H9 (cell line): ENCODE data around the gene ACTN3. TPM values are rescaled to one million over a fixed set of nuclear protein-coding genes. Genes with fewer than 3 reads are reported as not detected.

ENCODE experiments used
- DNase-seq: peaks from one replicate; pipeline ENCODE4 v3.0.0-alpha.2; 2017
- H2AFZ ChIP-seq: one replicate; pipeline ENCODE4 v1.6.1; 2013; ENCODE audit warnings: mild to moderate bottlenecking, low read length, control low read depth, moderate library complexity
- H2AK5ac ChIP-seq: 2 replicates; pipeline ENCODE4 v1.6.1; 2013; ENCODE audit warnings: low read length, control low read depth, mixed read lengths; ENCODE audit not compliant: insufficient read length
- H2BK120ac ChIP-seq: one replicate; pipeline ENCODE4 v1.6.1; 2013; ENCODE audit warnings: low read depth, mild to moderate bottlenecking, low read length, control low read depth, inconsistent platforms; ENCODE audit not compliant: poor library complexity, severe bottlenecking
- H2BK12ac ChIP-seq: 2 replicates; pipeline ENCODE4 v1.6.1; 2013; ENCODE audit warnings: low read length, control low read depth, mixed read lengths, low read depth; ENCODE audit not compliant: insufficient read length
- H2BK15ac ChIP-seq: 2 replicates; pipeline ENCODE4 v1.6.1; 2013; ENCODE audit warnings: low read depth, low read length, control low read depth
- H2BK20ac ChIP-seq: one replicate; pipeline ENCODE4 v1.6.1; 2013; ENCODE audit warnings: low read depth, mild to moderate bottlenecking, low read length, control low read depth, inconsistent platforms; ENCODE audit not compliant: poor library complexity, severe bottlenecking
- H2BK5ac ChIP-seq: 2 replicates; pipeline ENCODE4 v1.6.1; 2013; ENCODE audit warnings: low read length, control low read depth, mixed read lengths; ENCODE audit not compliant: insufficient read length
- H3K14ac ChIP-seq: 2 replicates; pipeline ENCODE4 v1.6.1; 2013; ENCODE audit warnings: low read length, control low read depth; ENCODE audit not compliant: insufficient read depth
- H3K18ac ChIP-seq: 2 replicates; pipeline ENCODE4 v1.6.1; 2013; ENCODE audit warnings: low read depth, mild to moderate bottlenecking, mixed read lengths, low read length, control low read depth; ENCODE audit not compliant: insufficient read length
- H3K23ac ChIP-seq: 2 replicates; pipeline ENCODE4 v1.6.1; 2013; ENCODE audit warnings: low read length, control low read depth, mixed read lengths, low read depth; ENCODE audit not compliant: insufficient read length
- H3K23me2 ChIP-seq: 2 replicates; pipeline ENCODE4 v1.6.1; 2013; ENCODE audit warnings: low read depth, mild to moderate bottlenecking, mixed read lengths, low read length, control low read depth; ENCODE audit not compliant: insufficient read length, poor library complexity, severe bottlenecking
- H3K27ac ChIP-seq: 2 replicates; pipeline ENCODE4 v1.5.1; 2013; ENCODE audit warnings: low read length, control low read depth, mixed read lengths, low read depth; ENCODE audit not compliant: insufficient read length
- H3K27me3 ChIP-seq: 2 replicates; pipeline ENCODE4 v1.6.1; 2013; ENCODE audit warnings: low read length, control low read depth, inconsistent platforms; ENCODE audit not compliant: insufficient read depth
- H3K4ac ChIP-seq: 2 replicates; pipeline ENCODE4 v1.6.1; 2013; ENCODE audit warnings: low read depth, mild to moderate bottlenecking, control low read depth, inconsistent platforms, low read length, moderate library complexity
- H3K4me1 ChIP-seq: 2 replicates; pipeline ENCODE4 v1.6.1; 2013; ENCODE audit warnings: low read length, control low read depth, inconsistent platforms; ENCODE audit not compliant: insufficient read depth
- H3K4me2 ChIP-seq: 2 replicates; pipeline ENCODE4 v1.6.1; 2013; ENCODE audit warnings: low read length, control low read depth, mixed read lengths; ENCODE audit not compliant: insufficient read length, insufficient read depth
- H3K56ac ChIP-seq: 2 replicates; pipeline ENCODE4 v1.6.1; 2013; ENCODE audit warnings: low read depth, mild to moderate bottlenecking, mixed read lengths, low read length, control low read depth; ENCODE audit not compliant: insufficient read length
- H3K79me1 ChIP-seq: 2 replicates; pipeline ENCODE4 v1.6.1; 2013; ENCODE audit warnings: low read depth, mild to moderate bottlenecking, moderate library complexity, low read length, control low read depth, inconsistent platforms; ENCODE audit not compliant: insufficient read depth, poor library complexity, severe bottlenecking
- H3K79me2 ChIP-seq: 2 replicates; pipeline ENCODE4 v1.6.1; 2013; ENCODE audit warnings: low read length, control low read depth, inconsistent platforms; ENCODE audit not compliant: insufficient read depth
- H3K9ac ChIP-seq: 2 replicates; pipeline ENCODE4 v1.6.1; 2013; ENCODE audit warnings: low read length, control low read depth, mixed read lengths; ENCODE audit not compliant: insufficient read length; ENCODE audit errors: extremely low read depth
- H3K9me3 ChIP-seq: one replicate; pipeline ENCODE4 v1.6.1; 2013; ENCODE audit warnings: low read depth, low read length, inconsistent platforms; ENCODE audit not compliant: control insufficient read depth
- H3T11ph ChIP-seq: one replicate; pipeline ENCODE4 v1.6.1; 2013; ENCODE audit warnings: mild to moderate bottlenecking, low read length, control low read depth, inconsistent platforms
- H4K20me1 ChIP-seq: one replicate; pipeline ENCODE4 v1.6.1; 2013; ENCODE audit not compliant: control insufficient read depth, insufficient read length, insufficient read depth
- H4K5ac ChIP-seq: 2 replicates; pipeline ENCODE4 v1.6.1; 2013; ENCODE audit warnings: low read depth, mild to moderate bottlenecking, mixed read lengths, low read length, control low read depth; ENCODE audit not compliant: insufficient read length
- H4K8ac ChIP-seq: replicated peaks from 2 replicates; pipeline ENCODE4 v1.6.1; 2013; ENCODE audit warnings: low read length, control low read depth, mixed read lengths, low read depth; ENCODE audit not compliant: insufficient read length
- H4K91ac ChIP-seq: 2 replicates; pipeline ENCODE4 v1.6.1; 2013; ENCODE audit warnings: low read depth, mild to moderate bottlenecking, moderate library complexity, mixed read lengths, low read length, control low read depth; ENCODE audit not compliant: insufficient read length
- H3K27ac Mint-ChIP-seq, 3 experiments: 2 replicates in 2 of 3; 3 replicates in 1 of 3; pipeline ENCODE4 v1.8.0; 2020 to 2021; ENCODE audit warnings: mixed read lengths in 3 of 3, mild to moderate bottlenecking in 1 of 3, moderate library complexity in 1 of 3
- H3K27me3 Mint-ChIP-seq: 2 replicates; pipeline ENCODE4 v1.8.0; 2021; ENCODE audit warnings: low read depth, mild to moderate bottlenecking, moderate library complexity, mixed read lengths
- H3K36me3 Mint-ChIP-seq, 3 experiments: 2 replicates in 2 of 3; 3 replicates in 1 of 3; pipeline ENCODE4 v1.8.0; 2020 to 2021; ENCODE audit warnings: low read depth in 3 of 3, mixed read lengths in 3 of 3; ENCODE audit not compliant: insufficient read depth in 1 of 3
- H3K4me1 Mint-ChIP-seq, 2 experiments: 2 replicates each; pipeline ENCODE4 v1.8.0; 2020; ENCODE audit warnings: mixed read lengths in 2 of 2
- H3K4me3 Mint-ChIP-seq, 2 experiments: 2 replicates in 1 of 2; 3 replicates in 1 of 2; pipeline ENCODE4 v1.8.0; 2020 to 2021; ENCODE audit warnings: mild to moderate bottlenecking in 2 of 2, mixed read lengths in 2 of 2, moderate library complexity in 1 of 2
- H3K9me3 Mint-ChIP-seq, 2 experiments: 2 replicates in 1 of 2; 3 replicates in 1 of 2; pipeline ENCODE4 v1.8.0; 2020; ENCODE audit warnings: mild to moderate bottlenecking in 2 of 2, mixed read lengths in 2 of 2, moderate library complexity in 1 of 2
- WGBS: extraction: QIAGEN DNeasy Blood & Tissue Kit; methylation state at CpG from one replicate; pipeline ENCODE4 v1.1.7; 2013; ENCODE audit warnings: missing lambda C conversion rate, low lambda C conversion rate, mixed read lengths; ENCODE audit not compliant: insufficient read length; ENCODE audit errors: extremely low coverage; 5-methylcytosine and 5-hydroxymethylcytosine counted together
- total RNA-seq: library from RNA; stranded (reverse); gene quantifications from 2 replicates; pipeline ENCODE4 v1.2.1, GENCODE V29; 2021
- TF ChIP-seq, protein P1 (sequence below): fragments of 200-600 bp; sonication (generic); conservative IDR thresholded peaks from 3 replicates; pipeline ENCODE4 v1.8.0; 2021; ENCODE audit warnings: antibody characterized with exemption, mild to moderate bottlenecking

The ACTN3 gene
- total RNA-seq, 1 experiment from 2014 or later: 45.7 TPM

DNA sequence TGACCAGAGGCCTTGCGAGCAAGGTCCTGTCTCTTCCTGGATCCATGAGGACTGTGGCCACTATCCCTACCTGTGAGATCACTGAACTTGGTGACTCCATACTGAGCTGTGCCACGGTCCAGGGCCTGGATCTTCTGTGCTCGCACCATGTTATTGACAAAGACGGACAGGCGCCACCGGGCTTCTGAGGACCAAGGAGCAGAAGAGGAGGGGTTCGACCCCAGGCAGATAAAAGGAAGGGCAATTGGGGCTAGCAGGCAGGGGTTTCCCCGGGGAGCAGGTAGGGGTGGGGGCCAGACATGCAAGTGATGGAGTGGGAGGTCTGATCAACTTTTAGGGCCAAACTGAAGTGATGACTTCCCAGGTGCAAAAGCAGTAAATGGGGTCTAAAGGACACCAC lies 19.5 kb downstream of the ACTN3 start:
- H2BK5ac ChIP-seq: no peak overlapping the region
- H2BK120ac ChIP-seq: no peak overlapping the region
- Mint-ChIP-seq H3K4me1 (peaks cover 24 to 28% of the 10 kb centered on the region in 2 experiments), H3K4me3 (no peak overlapping the region), H3K27ac (peak overlapping the region in 1 of 3 experiments; percentile 33; a peak in 3 of 7 replicates), H3K9me3 (peaks cover 3 to 4% of the 10 kb centered on the region in 2 experiments; a peak in 2 of 5 replicates), H3K36me3 (peaks cover 3 to 36% (median 24%) of the 10 kb centered on the region in 3 experiments), H3K27me3 (peaks cover 2% of the 10 kb centered on the region)
- H4K20me1 ChIP-seq: no peaks in the 10 kb centered on the region
- no peak for DNase-seq
- no peak overlapping the region for H3K4ac ChIP-seq
- H3K4me2 ChIP-seq: no peak overlapping the region
- H3K56ac ChIP-seq: no peak overlapping the region
- H3K79me1 ChIP-seq: no peaks in the 10 kb centered on the region
- H4K91ac ChIP-seq: no peak overlapping the region
- H3K23me2 ChIP-seq: no peaks in the 10 kb centered on the region
- H3T11ph ChIP-seq: no peak overlapping the region
- no peak overlapping the region for H2BK12ac ChIP-seq
- no peak overlapping the region for H4K8ac ChIP-seq
- H2BK15ac ChIP-seq: no peak overlapping the region
- no peak overlapping the region for H2AFZ ChIP-seq
- no peak overlapping the region for H3K9ac ChIP-seq
- no peak overlapping the region for H3K23ac ChIP-seq
- H3K9me3 ChIP-seq: no peaks in the 10 kb centered on the region
- TF ChIP-seq, protein P1, sequence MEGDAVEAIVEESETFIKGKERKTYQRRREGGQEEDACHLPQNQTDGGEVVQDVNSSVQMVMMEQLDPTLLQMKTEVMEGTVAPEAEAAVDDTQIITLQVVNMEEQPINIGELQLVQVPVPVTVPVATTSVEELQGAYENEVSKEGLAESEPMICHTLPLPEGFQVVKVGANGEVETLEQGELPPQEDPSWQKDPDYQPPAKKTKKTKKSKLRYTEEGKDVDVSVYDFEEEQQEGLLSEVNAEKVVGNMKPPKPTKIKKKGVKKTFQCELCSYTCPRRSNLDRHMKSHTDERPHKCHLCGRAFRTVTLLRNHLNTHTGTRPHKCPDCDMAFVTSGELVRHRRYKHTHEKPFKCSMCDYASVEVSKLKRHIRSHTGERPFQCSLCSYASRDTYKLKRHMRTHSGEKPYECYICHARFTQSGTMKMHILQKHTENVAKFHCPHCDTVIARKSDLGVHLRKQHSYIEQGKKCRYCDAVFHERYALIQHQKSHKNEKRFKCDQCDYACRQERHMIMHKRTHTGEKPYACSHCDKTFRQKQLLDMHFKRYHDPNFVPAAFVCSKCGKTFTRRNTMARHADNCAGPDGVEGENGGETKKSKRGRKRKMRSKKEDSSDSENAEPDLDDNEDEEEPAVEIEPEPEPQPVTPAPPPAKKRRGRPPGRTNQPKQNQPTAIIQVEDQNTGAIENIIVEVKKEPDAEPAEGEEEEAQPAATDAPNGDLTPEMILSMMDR: no peak
- no peak overlapping the region for H3K27ac ChIP-seq
- no peak overlapping the region for H2BK20ac ChIP-seq
- H3K4me1 ChIP-seq: peaks cover 11% of the 10 kb centered on the region
- H3K14ac ChIP-seq: no peak overlapping the region
- no peak overlapping the region for H2AK5ac ChIP-seq
- H3K18ac ChIP-seq: no peak overlapping the region
- H4K5ac ChIP-seq: no peak overlapping the region
- WGBS: no CpG with 5 or more reads among the region's 8 CpGs
- H3K27me3 ChIP-seq: no peaks in the 10 kb centered on the region
- H3K79me2 ChIP-seq: no peaks in the 10 kb centered on the region
